A549 treated with AZD9567 at 1 μM for 4 hours (cell line): ENCODE measurements around the gene IFNA21. TPM values are rescaled to one million over a fixed set of nuclear protein-coding genes. Genes with fewer than 3 reads are reported as not detected.

ENCODE experiments used
- total RNA-seq: library from RNA; stranded (reverse); fragments of 200-300 nt; extraction: Qiagen RNA extraction; gene quantifications from 5 replicates; pipeline ENCODE4 v1.2.3, GENCODE V29; 2022; ENCODE audit not compliant: insufficient read depth

The IFNA21 gene
- not detected in 5 replicates for total RNA-seq

DNA sequence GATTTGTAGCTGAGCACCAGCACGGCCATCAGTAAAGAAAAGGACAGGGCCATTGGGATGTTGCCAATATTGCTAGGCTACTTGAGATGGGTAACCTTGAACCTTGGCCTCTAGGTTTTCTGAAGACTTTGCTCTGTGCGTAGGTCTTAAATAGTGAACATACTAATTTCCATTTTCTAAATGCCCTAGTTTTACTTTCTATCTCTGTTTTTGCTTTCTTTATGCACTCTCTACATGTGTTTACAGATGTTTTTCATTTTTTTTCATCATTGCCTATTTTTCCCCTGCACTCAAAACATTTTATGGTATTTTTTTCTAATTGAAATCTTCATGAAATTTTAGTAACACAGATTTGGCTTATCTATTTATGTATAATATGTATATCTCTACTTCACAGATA lies at the start of gene IFNA21:
Gene IFNA21 (minus strand): TSS at position 101 of the 400 bp plus-strand sequence. CDS start 48 bp downstream, at position 53.

DNA sequence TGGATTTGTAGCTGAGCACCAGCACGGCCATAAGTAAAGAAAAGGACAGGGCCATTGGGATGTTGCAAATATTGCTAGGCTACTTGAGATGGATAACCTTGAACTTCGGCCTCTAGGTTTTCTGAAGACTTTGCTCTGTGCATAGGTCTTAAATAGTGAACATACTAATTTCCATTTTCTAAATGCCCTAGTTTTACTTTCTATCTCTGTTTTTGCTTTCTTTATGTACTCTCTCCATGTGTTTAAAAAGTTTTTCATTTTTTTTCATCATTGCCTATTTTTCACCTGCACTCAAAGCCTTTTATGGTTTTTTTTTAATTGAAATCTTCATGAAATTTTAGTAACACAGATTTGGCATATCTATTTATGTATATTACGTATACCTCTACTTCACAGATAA lies 40.6 kb upstream of the IFNA21 start, which contains the start of gene IFNA10:
Gene IFNA10 (minus strand): TSS at position 101 of the 400 bp plus-strand sequence. CDS start 46 bp downstream, at position 55.

DNA sequence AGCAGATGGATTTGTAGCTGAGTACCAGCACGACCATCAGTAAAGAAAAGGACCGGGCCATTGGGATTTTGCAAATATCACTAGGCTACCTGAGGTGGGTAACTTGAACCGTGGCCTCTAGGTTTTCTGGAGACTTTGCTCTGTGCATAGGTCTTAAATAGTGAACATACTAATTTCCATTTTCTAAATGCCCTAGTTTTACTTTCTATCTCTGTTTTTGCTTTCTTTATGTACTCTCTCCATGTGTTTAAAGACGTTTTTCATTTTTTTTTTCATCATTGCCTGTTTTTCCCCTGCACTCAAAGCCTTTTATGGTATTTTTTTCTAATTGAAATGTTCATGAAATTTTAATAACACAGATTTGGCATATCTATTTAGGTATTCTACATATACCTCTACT lies 35.6 kb upstream of the IFNA21 start, which contains the start of gene IFNA7:
Gene IFNA7 (minus strand): TSS at position 101 of the 400 bp plus-strand sequence. CDS start 40 bp downstream, at position 61.

DNA sequence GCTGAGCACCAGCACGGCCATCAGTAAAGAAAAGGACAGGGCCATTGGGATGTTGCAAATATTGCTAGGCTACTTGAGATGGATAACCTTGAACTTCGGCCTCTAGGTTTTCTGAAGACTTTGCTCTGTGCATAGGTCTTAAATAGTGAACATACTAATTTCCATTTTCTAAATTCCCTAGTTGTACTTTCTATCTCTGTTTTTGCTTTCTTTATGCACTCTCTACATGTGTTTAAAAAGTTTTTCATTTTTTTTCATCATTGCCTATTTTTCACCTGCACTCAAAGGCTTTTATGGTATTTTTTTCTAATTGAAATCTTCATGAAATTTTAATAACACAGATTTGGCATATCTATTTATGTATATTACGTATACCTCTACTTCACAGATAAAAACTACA lies 21.0 kb upstream of the IFNA21 start, which contains the start of gene IFNA4:
Gene IFNA4 (minus strand): TSS at position 101 of the 400 bp plus-strand sequence. CDS start 56 bp downstream, at position 45.

DNA sequence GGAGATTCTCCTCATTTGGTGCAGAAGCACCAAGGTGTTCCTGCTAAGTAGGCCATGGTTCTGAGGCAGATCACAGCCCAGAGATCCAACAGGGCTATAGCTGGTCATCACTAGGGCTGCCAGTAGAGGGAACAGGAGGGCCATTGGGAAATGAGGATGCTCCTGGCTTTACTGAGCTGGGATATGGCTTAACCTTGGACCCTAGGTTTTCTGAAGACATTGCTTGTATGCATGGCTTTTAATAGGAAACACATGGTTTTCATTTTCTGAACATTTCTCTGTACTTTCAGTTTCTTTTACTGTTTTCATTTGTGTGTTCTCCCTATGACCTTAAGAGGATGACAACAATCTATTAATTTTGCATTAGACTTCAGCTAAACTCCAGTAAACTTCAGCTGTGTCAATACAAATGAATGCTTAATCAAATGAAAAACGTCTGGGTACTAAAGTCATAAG lies 25.0 kb downstream of the IFNA21 start, which contains the start of gene IFNW1:
Gene IFNW1 (minus strand): TSS at position 406 of the 456 bp plus-strand sequence. CDS start 262 bp downstream, at position 144.

Other genes starting within 250 kb of the IFNA21 start
- gene HACD4, start 135.0 kb downstream of the IFNA21 start, total RNA-seq = 0.60 to 0.99 TPM (median 0.96 TPM) in 5 replicates
- not detected in 5 replicates for gene IFNB1, start 88.7 kb downstream of the IFNA21 start, total RNA-seq
- gene IFNW1, start 24.8 kb downstream of the IFNA21 start, total RNA-seq = not detected in 5 replicates
- not detected in 5 replicates for gene IFNA4, start 20.9 kb upstream of the IFNA21 start, total RNA-seq
- not detected in 5 replicates for gene IFNA7, start 35.5 kb upstream of the IFNA21 start, total RNA-seq
- gene IFNA10, start 40.5 kb upstream of the IFNA21 start, total RNA-seq = not detected in 5 replicates
- not detected in 5 replicates for gene IFNA16, start 50.7 kb upstream of the IFNA21 start, total RNA-seq
- gene IFNA17, start 61.6 kb upstream of the IFNA21 start, total RNA-seq = not detected in 5 replicates
- not detected in 5 replicates for gene IFNA14, start 73.3 kb upstream of the IFNA21 start, total RNA-seq
- not detected in 5 replicates for gene IFNA5, start 138.7 kb upstream of the IFNA21 start, total RNA-seq
- 13.9 to 17.9 TPM (median 17.6 TPM) in 5 replicates for gene KLHL9, start 168.7 kb upstream of the IFNA21 start, total RNA-seq
- gene IFNA6, start 184.2 kb upstream of the IFNA21 start, total RNA-seq = not detected in 5 replicates
- gene IFNA13, start 201.4 kb upstream of the IFNA21 start, total RNA-seq = not detected in 5 replicates
- gene IFNA2, start 218.7 kb upstream of the IFNA21 start, total RNA-seq = not detected in 5 replicates
- gene IFNA8, start 242.5 kb upstream of the IFNA21 start, total RNA-seq = not detected in 5 replicates